ENCODE data around the gene MYOM3. TPM values are rescaled to one million over a fixed set of nuclear protein-coding genes. Genes with fewer than 3 reads are reported as not detected.

Gene MYOM3
- total and polyA plus RNA-seq, 2 of the 4 experiments (the other 2 are of a cell fraction): 0.03 TPM; not detected in 1

- no peak overlapping the region for H2AK9ac ChIP-seq (replicated peaks; ENCODE audit: low read depth, low read length, poor library complexity)
- no peaks in the 10 kb centered on the region for H3K36me3 ChIP-seq (ENCODE audit: control insufficient read depth, insufficient read depth, low read length)
- H3K56ac ChIP-seq (ENCODE audit: extremely low read depth, insufficient read depth, low read length): no peak overlapping the region
- no CpG with 5 or more reads among the region's 5 CpGs for WGBS, 2 experiments (ENCODE audit: extremely low coverage in 2 of 2, insufficient read length in 1 of 2)
- no peak overlapping the region for H2BK20ac ChIP-seq (ENCODE audit: low read depth, low read length)
- no peak overlapping the region for H3K9ac ChIP-seq (ENCODE audit: low read depth, low read length)
- H2AFZ ChIP-seq (replicated peaks; ENCODE audit: low read length, poor library complexity): no peak overlapping the region
- no peak overlapping the region for H3K18ac ChIP-seq (ENCODE audit: low read depth, low read length)
- H3K9me1 ChIP-seq (ENCODE audit: insufficient read depth, low read length): no peaks in the 10 kb centered on the region
- no peak overlapping the region for H3K27ac ChIP-seq (ENCODE audit: insufficient read depth, low read length)
- no peak overlapping the region for H3K14ac ChIP-seq (replicated peaks; ENCODE audit: low read depth, low read length)
- no TSS peak for BruUV-seq (replicated peaks)
- TF ChIP-seq CTCF (conservative IDR thresholded peaks at IDR 0.05; ENCODE audit: low read depth, low read length) (no peak), SMC3 (IDR thresholded peaks at IDR 0.05; ENCODE audit: low read depth, low read length) (no peak), NFE2L2 (IDR thresholded peaks at IDR 0.05; ENCODE audit: low read depth, low read length) (no peak), MAFK (IDR thresholded peaks at IDR 0.05; ENCODE audit: low read depth, low read length) (no peak), MAZ (IDR thresholded peaks at IDR 0.05; ENCODE audit: borderline replicate concordance, low read depth, low read length) (no peak), BHLHE40 (IDR thresholded peaks at IDR 0.05; ENCODE audit: low read depth, low read length) (no peak), CHD1 (IDR thresholded peaks at IDR 0.05; ENCODE audit: low read depth, low read length) (no peak), MXI1 (IDR thresholded peaks at IDR 0.05; ENCODE audit: borderline replicate concordance, low read depth, low read length) (no peak), POLR2A (IDR thresholded peaks at IDR 0.05; ENCODE audit: low read depth, low read length) (no peak), CEBPB (IDR thresholded peaks at IDR 0.05; ENCODE audit: low read depth, low read length) (no peak), RCOR1 (IDR thresholded peaks at IDR 0.05; ENCODE audit: insufficient replicate concordance, low read length) (no peak), USF2 (IDR thresholded peaks at IDR 0.05; ENCODE audit: low read depth, low read length) (no peak), RFX5 (IDR thresholded peaks at IDR 0.05; ENCODE audit: low read depth, low read length) (no peak)
- TF ChIP-seq, protein P1, sequence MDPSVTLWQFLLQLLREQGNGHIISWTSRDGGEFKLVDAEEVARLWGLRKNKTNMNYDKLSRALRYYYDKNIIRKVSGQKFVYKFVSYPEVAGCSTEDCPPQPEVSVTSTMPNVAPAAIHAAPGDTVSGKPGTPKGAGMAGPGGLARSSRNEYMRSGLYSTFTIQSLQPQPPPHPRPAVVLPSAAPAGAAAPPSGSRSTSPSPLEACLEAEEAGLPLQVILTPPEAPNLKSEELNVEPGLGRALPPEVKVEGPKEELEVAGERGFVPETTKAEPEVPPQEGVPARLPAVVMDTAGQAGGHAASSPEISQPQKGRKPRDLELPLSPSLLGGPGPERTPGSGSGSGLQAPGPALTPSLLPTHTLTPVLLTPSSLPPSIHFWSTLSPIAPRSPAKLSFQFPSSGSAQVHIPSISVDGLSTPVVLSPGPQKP (IDR thresholded peaks at IDR 0.05; ENCODE audit: borderline replicate concordance, low read depth, low read length): no peak
- ATAC-seq (ENCODE audit: low read depth): no peak
- CTCF ChIA-PET: interaction anchor here (1.4 kb wide), 1 partner anchor 8 kb away, joined by 4 read pairs; no protein-coding TSS in a partner anchor
- H4K91ac ChIP-seq (ENCODE audit: insufficient read depth, low read depth, low read length): no peak overlapping the region
- no peak overlapping the region for H4K8ac ChIP-seq (ENCODE audit: low read depth in 2 of 2, low read length in 2 of 2)
- POLR2A ChIA-PET (ENCODE audit: unreplicated experiment): no interaction called here
- no peak overlapping the region for H3K4ac ChIP-seq (ENCODE audit: low read depth, low read length)
- no peaks in the 10 kb centered on the region for H3K9me3 ChIP-seq (ENCODE audit: control insufficient read depth, insufficient read depth, low read length)
- no peak overlapping the region for H2BK120ac ChIP-seq (ENCODE audit: low read depth, low read length)
- no peak overlapping the region for H3K23ac ChIP-seq (ENCODE audit: low read depth, low read length)
- H4K5ac ChIP-seq (ENCODE audit: low read depth, low read length): no peak overlapping the region
- no peak for DNase-seq
- no peak overlapping the region for H3K4me2 ChIP-seq (ENCODE audit: low read depth, low read length)
- no peak overlapping the region for H2BK5ac ChIP-seq (ENCODE audit: low read depth, low read length, poor library complexity, severe bottlenecking)
- H3K4me3 ChIP-seq (ENCODE audit: insufficient read depth, low read depth, low read length): no peak overlapping the region
- H2AK5ac ChIP-seq (ENCODE audit: low read depth, low read length): no peak overlapping the region
- H3K27me3 ChIP-seq (ENCODE audit: control insufficient read depth, insufficient read depth, low read length): peaks cover 2% of the 10 kb centered on the region; the same call in 1 of the 2 replicates
- no peaks in the 10 kb centered on the region for H3K79me1 ChIP-seq (ENCODE audit: low read depth in 1 of 2, low read length in 2 of 2)
- H3K4me1 ChIP-seq (ENCODE audit: control insufficient read depth, insufficient read depth, low read length): no peaks in the 10 kb centered on the region
- H4K20me1 ChIP-seq (ENCODE audit: insufficient read depth, low read length): no peaks in the 10 kb centered on the region
- dilution Hi-C loops (cut with HindIII; ENCODE audit: low sequenced_read_pairs, unreplicated experiment) (no loop called here), intact Hi-C loops (cut with micrococcal nuclease) (no loop called here), in situ Hi-C loops (cut with MboI; ENCODE audit: low sequenced_read_pairs) (no loop called here)
- H2BK15ac ChIP-seq (ENCODE audit: low read depth, low read length): no peak overlapping the region
Measured at GRCh38 chr1:24036088-24036487, 75.8 kb downstream of the MYOM3 start.
